Bronchial epithelial cell (primary cell): ENCODE measurements around the gene LAMB1. TPM values are rescaled to one million over a fixed set of nuclear protein-coding genes. Genes with fewer than 3 reads are reported as not detected.

Experiments used
- DNase-seq: peaks from one replicate; pipeline ENCODE4 v3.0.0-alpha.2; 2010; ENCODE audit warnings: low read depth
- FAIRE-seq: peaks from 2 replicates; lab custom pipeline; 2011; peaks lifted over from hg19 to GRCh38; lab: Jason Lieb, UNC
- H3K27me3 ChIP-seq: 2 replicates; pipeline ENCODE4 v1.5.1; 2011; ENCODE audit warnings: low read length; ENCODE audit not compliant: control insufficient read depth, insufficient read depth
- H3K36me3 ChIP-seq: 2 replicates; pipeline ENCODE4 v1.5.1; 2011; ENCODE audit warnings: low read length; ENCODE audit not compliant: control insufficient read depth, insufficient read depth
- H3K4me3 ChIP-seq: 2 replicates; pipeline ENCODE4 v1.5.1; 2011; ENCODE audit warnings: mild to moderate bottlenecking, low read depth, low read length, control low read depth
- total RNA-seq: library from RNA; depleted of rRNA; stranded (reverse); fragments of >200 nt; gene quantifications from 2 replicates; pipeline ENCODE4 v1.2.1, GENCODE V29; 2014
- TF ChIP-seq, protein P1 (sequence below): IDR thresholded peaks from 2 replicates; pipeline ENCODE4 v1.5.1; 2011; ENCODE audit warnings: mild to moderate bottlenecking, moderate library complexity, low read length, control low read depth, inconsistent platforms; ENCODE audit not compliant: insufficient read depth, severe bottlenecking

The LAMB1 gene
- total RNA-seq, 1 donor from 2014 or later = 75.8 TPM

DNA sequence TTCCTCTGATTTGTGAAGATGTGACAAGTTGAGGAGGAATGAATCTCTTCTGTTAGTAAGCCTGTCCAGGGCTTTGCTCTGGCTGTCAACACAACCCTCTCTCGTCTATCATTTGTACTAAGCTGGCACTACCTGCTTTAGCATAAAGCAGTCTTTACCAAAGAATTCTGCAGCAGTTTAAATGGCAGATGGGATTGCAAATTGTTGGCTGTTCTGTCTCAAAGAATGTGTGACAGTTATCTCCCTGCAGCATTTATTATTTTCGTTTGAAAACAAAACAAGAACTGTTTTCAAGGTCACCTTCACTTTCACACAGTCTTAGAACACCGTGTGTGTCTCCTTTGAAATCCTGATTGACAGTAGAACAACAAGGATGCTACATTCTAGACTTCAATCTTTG, 4.8 kb upstream of the LAMB1 start:
- H3K4me3 ChIP-seq = no peak overlapping the region
- TF ChIP-seq, protein P1, sequence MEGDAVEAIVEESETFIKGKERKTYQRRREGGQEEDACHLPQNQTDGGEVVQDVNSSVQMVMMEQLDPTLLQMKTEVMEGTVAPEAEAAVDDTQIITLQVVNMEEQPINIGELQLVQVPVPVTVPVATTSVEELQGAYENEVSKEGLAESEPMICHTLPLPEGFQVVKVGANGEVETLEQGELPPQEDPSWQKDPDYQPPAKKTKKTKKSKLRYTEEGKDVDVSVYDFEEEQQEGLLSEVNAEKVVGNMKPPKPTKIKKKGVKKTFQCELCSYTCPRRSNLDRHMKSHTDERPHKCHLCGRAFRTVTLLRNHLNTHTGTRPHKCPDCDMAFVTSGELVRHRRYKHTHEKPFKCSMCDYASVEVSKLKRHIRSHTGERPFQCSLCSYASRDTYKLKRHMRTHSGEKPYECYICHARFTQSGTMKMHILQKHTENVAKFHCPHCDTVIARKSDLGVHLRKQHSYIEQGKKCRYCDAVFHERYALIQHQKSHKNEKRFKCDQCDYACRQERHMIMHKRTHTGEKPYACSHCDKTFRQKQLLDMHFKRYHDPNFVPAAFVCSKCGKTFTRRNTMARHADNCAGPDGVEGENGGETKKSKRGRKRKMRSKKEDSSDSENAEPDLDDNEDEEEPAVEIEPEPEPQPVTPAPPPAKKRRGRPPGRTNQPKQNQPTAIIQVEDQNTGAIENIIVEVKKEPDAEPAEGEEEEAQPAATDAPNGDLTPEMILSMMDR = no peak
- no peak for FAIRE-seq
- no peak for DNase-seq
- H3K27me3 ChIP-seq = no peaks in the 10 kb centered on the region
- no peaks in the 10 kb centered on the region for H3K36me3 ChIP-seq

DNA sequence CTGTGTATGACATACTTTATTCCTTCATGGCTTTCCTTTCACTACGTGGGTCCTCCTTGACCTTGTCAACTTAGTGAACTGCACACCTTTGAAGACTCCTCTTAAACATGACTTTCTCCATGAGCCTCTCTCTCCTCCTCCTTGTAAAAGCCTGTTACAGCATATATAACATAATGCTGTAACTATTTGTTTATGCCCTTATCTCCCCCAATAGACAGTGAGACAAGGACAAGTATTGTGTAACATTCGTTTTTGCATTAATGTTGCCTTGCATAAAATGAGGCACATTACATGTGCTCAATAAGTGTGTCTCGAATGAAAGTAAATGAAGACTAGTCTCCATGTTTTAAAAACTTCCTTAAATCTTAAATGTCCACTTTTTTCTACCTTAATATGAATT, 4.3 kb upstream of the LAMB1 start:
- TF ChIP-seq, protein P1 = no peak
- no peaks in the 10 kb centered on the region for H3K27me3 ChIP-seq
- FAIRE-seq = no peak
- H3K36me3 ChIP-seq = no peaks in the 10 kb centered on the region
- no peak overlapping the region for H3K4me3 ChIP-seq
- DNase-seq = no peak

- Histone ChIP-seq H3K36me3 (no peaks in the 10 kb centered on the region), H3K4me3 (no peak overlapping the region), H3K27me3 (no peaks in the 10 kb centered on the region)
- no peak for FAIRE-seq
- DNase-seq = no peak
- TF ChIP-seq, protein P1 = no peak
Measured at GRCh38 chr7:108004220-108005142, 1.5 kb upstream of the LAMB1 start.

DNA sequence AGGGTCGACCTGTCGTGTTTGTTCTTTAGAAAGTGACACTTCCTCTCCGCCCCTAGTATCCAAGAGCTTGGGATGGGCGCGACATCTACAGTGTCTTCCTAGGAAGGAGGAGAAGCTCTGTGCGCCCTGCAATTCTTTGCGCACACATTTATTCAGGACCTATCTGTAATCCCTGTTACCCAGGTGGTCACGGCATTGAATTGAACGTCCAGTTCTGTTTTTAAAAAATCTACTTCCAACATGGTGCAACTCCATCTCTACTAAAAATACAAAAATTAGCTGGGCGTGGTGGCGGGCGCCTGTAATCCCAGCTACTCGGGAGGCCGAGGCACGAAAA, 606 bp upstream of the LAMB1 start:
- no peak for DNase-seq
- no peak for FAIRE-seq
- TF ChIP-seq, protein P1 = no peak

GRCh38 chr7:108001764-108002725, 916 bp downstream of the LAMB1 start:
- FAIRE-seq (no peak), DNase-seq (peak; percentile 13)
- Histone ChIP-seq H3K36me3 (no peaks in the 10 kb centered on the region), H3K4me3 (peak overlapping the region; percentile 54), H3K27me3 (no peaks in the 10 kb centered on the region)
- TF ChIP-seq, protein P1 = no peak

More for the DNA sequence above, 606 bp upstream of the LAMB1 start:
- H3K36me3 ChIP-seq = no peaks in the 10 kb centered on the region
- H3K4me3 ChIP-seq = peak overlapping the region; percentile 54
- no peaks in the 10 kb centered on the region for H3K27me3 ChIP-seq
